ENCODE results near the gene ZBTB7C.

- TF ChIP-seq CTCF (conservative IDR thresholded peaks at IDR 0.05; ENCODE audit: low read length) (no peak), EZH2phosphoT487 (IDR thresholded peaks at IDR 0.05; ENCODE audit: borderline replicate concordance, low read depth, low read length) (no peak)
Observed at GRCh38 chr18:48408727-48409590, at the start of gene ZBTB7C.

All from OCI-LY7 (cell line).